ENCODE data around the gene BMPR1B.

DNA sequence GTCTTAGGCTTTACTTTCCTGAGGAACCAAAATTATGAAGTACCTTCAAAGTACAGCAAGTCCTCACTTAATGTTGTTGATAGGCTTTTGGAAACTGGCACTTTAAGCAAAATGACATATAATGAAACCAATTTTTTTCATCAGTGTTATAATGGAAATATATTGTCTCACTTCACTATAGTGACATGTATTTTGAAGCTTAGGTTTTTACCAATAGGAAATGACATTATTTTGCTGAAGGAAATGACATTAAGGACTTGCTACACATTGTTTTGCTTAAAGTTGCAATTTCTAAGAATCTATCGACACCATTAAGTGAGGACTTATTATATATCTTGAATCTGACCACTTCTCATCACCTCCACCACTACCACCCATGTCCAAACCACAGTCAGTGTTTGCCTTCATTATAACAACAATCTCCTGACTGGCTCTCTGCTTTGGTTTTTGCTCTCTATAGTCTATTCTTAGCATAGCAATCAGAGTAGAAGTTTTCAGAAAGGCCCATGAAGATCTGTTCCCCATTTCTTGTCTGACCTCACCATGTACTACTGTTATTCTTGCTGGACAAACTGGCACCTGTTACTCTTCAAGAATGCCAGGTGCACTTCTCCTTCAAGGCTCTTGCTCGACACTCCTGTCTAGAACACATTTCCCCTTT is 311.2 kb downstream of the BMPR1B start:
- TF ChIP-seq, protein P1, sequence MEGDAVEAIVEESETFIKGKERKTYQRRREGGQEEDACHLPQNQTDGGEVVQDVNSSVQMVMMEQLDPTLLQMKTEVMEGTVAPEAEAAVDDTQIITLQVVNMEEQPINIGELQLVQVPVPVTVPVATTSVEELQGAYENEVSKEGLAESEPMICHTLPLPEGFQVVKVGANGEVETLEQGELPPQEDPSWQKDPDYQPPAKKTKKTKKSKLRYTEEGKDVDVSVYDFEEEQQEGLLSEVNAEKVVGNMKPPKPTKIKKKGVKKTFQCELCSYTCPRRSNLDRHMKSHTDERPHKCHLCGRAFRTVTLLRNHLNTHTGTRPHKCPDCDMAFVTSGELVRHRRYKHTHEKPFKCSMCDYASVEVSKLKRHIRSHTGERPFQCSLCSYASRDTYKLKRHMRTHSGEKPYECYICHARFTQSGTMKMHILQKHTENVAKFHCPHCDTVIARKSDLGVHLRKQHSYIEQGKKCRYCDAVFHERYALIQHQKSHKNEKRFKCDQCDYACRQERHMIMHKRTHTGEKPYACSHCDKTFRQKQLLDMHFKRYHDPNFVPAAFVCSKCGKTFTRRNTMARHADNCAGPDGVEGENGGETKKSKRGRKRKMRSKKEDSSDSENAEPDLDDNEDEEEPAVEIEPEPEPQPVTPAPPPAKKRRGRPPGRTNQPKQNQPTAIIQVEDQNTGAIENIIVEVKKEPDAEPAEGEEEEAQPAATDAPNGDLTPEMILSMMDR (IDR thresholded peaks at IDR 0.05; ENCODE audit: low read length) = no peak
- no peak for TF ChIP-seq EZH2 (optimal IDR thresholded peaks at IDR 0.05; ENCODE audit: low read depth, low read length)

Data from MM.1S (cell line).